SJCRH30 (cell line): Measurements from ENCODE around the gene DNAH1. TPM values are rescaled to one million over a fixed set of nuclear protein-coding genes. Genes with fewer than 3 reads are reported as not detected.

ENCODE experiments used
- DNase-seq, 2 experiments: peaks; one replicate each; pipeline ENCODE4 v3.0.0-alpha.2; 2015 to 2020
- H3K27ac ChIP-seq: fragments of 250-450 bp; sonication (Bioruptor Pico); 2 replicates; pipeline ENCODE4 v1.5.1; 2020; ENCODE audit warnings: mild to moderate bottlenecking, moderate library complexity
- H3K27me3 ChIP-seq: fragments of 250-450 bp; sonication (Bioruptor Pico); 2 replicates; pipeline ENCODE4 v1.5.1; 2020; ENCODE audit warnings: mild to moderate bottlenecking, moderate library complexity
- H3K36me3 ChIP-seq: fragments of 250-450 bp; sonication (Bioruptor Pico); 2 replicates; pipeline ENCODE4 v1.5.1; 2020; ENCODE audit warnings: mild to moderate bottlenecking, moderate library complexity
- H3K4me1 ChIP-seq: fragments of 250-450 bp; sonication (Bioruptor Pico); 2 replicates; pipeline ENCODE4 v1.5.1; 2020; ENCODE audit warnings: mild to moderate bottlenecking, moderate library complexity
- H3K4me3 ChIP-seq: fragments of 250-450 bp; sonication (Bioruptor Pico); 2 replicates; pipeline ENCODE4 v1.5.1; 2020; ENCODE audit warnings: mild to moderate bottlenecking, moderate library complexity
- H3K9me3 ChIP-seq: fragments of 250-450 bp; sonication (Bioruptor Pico); replicated peaks from 2 replicates; pipeline ENCODE4 v1.5.1; 2020; ENCODE audit warnings: mild to moderate bottlenecking, moderate library complexity
- total RNA-seq: library from RNA; depleted of rRNA; stranded (reverse); fragments of >200 nt; shearing (Covaris generic); gene quantifications from 2 replicates; pipeline ENCODE4 v1.2.3, GENCODE V29; 2014

DNAH1 gene
- total RNA-seq, 1 experiment from 2014 or later: 0.14 TPM

DNA sequence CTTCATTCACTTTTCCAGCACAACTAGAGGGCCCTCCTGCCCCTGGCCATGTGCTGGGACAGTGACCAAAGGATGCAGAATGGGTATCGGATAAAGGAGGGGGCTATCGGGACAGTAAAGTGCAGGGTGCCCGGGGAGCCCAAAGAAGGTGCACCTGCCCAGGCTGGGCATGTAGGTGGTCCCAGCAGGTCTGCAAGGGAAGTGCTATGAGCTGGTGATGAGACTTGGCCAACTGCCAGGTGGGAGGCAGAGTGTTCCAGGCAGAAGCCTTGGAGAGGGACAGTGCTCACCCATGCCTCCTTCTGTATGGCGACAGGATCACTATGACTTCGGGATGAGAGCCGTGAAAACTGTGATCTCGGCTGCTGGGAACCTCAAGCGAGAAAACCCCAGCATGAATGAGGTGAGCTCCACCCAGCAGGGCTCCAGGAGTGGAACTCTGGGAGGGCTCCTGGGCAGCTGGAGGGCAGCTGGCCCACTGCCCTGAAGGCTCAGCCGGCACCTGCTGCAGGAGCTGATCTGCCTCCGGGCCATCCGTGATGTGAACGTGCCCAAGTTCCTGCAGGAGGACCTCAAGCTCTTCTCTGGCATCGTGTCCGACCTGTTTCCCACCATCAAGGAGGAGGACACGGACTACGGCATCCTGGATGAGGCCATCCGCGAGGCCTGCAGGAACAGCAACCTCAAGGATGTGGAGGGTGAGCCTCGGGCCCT lies 48.4 kb downstream of the DNAH1 start:
- Histone ChIP-seq H3K36me3 (no peaks in the 10 kb centered on the region), H3K27ac (no peak overlapping the region), H3K9me3 (no peaks in the 10 kb centered on the region), H3K4me3 (no peak overlapping the region), H3K4me1 (no peaks in the 10 kb centered on the region), H3K27me3 (peaks cover 4% of the 10 kb centered on the region; the same call in 1 of the 2 replicates)
- DNase-seq: peak in 1 of 2 experiments; percentile 19

DNA sequence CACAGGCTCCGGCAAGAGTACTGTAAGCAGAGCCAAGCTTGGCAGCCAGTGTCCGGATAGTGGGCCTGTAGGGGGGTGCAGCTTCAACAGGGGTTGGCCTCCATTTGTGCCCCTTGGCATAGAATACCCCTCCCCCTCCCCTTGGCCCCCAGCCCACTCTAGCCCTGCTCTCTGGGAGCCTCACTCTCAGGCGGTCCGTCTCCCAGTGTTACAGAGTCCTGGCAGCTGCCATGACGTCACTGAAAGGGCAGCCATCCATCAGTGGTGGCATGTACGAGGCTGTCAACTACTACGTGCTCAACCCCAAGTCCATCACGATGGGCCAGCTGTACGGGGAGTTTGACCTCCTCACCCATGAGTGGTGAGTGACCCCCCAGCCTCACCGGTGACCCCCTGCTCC lies 50.4 kb downstream of the DNAH1 start:
- DNase-seq: no peak
- Histone ChIP-seq H3K27me3 (0 out of 2 replicates have a peak, but pooled peaks cover 3% of the 10 kb centered on the region), H3K27ac (no peak overlapping the region), H3K36me3 (no peaks in the 10 kb centered on the region), H3K4me3 (no peak overlapping the region), H3K9me3 (no peaks in the 10 kb centered on the region), H3K4me1 (peaks cover 5% of the 10 kb centered on the region)

DNA sequence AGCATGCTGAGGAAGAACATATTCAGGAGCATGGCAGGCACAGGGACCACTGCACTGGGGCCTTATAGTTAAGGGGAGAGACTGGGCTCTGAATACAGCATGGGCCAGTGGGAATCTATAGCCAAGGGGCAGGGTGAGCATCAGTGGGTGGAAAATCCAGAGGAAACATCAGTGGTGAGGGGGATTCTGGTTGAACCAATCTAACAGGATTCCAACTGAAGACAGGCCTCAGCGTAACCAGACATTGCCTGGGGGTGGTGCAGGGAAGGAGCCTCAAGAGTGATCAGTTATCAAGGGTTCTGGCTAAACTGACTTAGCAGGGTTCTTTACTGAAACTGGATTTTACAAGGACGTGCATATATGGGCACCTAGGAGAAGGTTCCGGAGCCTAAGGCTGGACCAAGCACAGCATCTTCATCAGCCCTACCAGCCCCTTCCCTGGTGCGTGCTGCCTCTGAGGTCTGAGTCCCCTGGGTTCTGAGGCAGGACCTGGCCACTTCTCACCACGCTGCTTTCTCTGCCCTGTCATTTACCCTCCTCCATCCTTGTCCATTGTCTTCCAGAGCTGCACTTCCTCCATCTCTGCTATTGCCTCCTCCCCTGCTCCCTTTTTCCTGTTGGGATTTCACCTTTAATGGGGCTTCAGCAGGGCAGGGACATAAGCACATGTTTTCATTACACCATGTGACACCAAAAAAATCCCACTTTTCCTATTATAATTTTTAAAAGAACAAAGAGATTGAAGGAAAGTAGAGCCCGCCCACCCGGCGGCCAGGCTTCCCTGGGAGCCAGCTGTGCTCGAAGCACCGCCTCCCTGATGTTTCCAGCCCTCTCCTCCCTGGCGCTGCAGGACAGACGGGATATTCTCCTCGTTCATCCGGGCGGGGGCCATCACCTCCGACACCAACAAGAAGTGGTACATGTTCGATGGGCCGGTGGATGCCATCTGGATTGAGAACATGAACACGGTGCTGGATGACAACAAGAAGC lies 52.1 kb downstream of the DNAH1 start:
- H3K4me3 ChIP-seq: no peak overlapping the region
- no peaks in the 10 kb centered on the region for H3K9me3 ChIP-seq
- H3K27me3 ChIP-seq: 0 out of 2 replicates have a peak, but pooled peaks cover 3% of the 10 kb centered on the region
- no peak overlapping the region for H3K27ac ChIP-seq
- peaks cover 5% of the 10 kb centered on the region for H3K4me1 ChIP-seq
- peak in 1 of 2 experiments; percentile 18 for DNase-seq
- H3K36me3 ChIP-seq: no peaks in the 10 kb centered on the region

DNA sequence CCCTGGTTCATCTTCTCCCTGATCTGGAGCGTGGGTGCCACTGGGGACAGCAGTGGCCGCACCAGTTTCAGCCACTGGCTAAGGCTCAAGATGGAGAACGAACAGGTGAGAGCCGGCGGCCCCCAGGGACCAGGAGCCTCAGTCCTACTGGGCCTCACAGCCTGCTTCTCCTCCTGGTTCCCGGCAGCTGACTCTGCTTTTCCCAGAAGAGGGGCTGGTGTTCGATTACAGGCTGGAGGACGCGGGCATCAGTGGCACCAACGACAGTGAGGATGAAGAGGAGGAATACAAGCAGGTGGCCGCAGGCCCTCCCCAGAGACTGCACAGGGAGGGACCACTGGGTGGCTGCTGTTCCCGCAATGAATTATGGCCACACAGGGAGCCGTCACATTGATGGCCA lies 54.4 kb downstream of the DNAH1 start:
- Histone ChIP-seq H3K27ac (no peak overlapping the region), H3K4me1 (peaks cover 5% of the 10 kb centered on the region)

DNA sequence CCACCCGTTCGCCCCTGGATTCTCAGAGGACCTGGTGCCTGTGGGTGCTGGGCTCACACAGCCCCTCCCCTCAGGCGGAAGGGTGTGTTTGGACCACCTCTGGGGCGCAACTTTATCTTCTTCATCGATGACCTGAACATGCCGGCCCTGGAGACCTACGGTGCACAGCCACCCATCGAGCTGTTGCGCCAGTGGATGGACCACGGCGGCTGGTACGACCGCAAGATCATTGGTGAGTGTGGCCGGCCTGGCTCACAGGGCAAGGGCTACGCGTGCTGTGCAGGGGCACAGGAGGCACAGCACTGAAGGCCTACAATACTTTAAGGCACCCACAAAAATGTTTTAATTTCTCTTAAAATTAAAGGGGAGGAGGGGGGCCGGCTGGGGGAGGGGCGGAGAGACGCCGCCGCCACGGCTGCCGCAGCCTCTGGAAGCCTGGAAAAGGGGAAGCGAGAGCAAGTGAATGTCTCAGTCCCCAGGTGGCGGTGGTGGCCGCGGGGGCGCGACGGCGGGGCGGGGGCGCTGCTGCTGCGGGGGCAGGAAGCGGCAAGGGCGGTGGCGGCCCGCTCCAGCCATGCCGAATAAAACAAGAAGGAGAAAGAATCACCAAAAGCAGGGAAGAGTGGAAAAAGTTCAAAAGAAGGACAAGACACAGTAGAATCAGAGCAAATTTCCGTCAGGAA lies 56.8 kb downstream of the DNAH1 start:
- peaks cover 10% of the 10 kb centered on the region for H3K27me3 ChIP-seq
- H3K4me3 ChIP-seq: no peak overlapping the region
- no peak overlapping the region for H3K27ac ChIP-seq
- H3K9me3 ChIP-seq: no peaks in the 10 kb centered on the region
- H3K36me3 ChIP-seq: no peaks in the 10 kb centered on the region
- H3K4me1 ChIP-seq: peaks cover 5% of the 10 kb centered on the region
- DNase-seq: no peak

More for the DNA sequence above, 54.4 kb downstream of the DNAH1 start:
- H3K27me3 ChIP-seq: peaks cover 10% of the 10 kb centered on the region
- H3K4me3 ChIP-seq: no peak overlapping the region
- H3K9me3 ChIP-seq: no peaks in the 10 kb centered on the region
- no peaks in the 10 kb centered on the region for H3K36me3 ChIP-seq
- peak; percentile 39 to 62 for DNase-seq

DNA sequence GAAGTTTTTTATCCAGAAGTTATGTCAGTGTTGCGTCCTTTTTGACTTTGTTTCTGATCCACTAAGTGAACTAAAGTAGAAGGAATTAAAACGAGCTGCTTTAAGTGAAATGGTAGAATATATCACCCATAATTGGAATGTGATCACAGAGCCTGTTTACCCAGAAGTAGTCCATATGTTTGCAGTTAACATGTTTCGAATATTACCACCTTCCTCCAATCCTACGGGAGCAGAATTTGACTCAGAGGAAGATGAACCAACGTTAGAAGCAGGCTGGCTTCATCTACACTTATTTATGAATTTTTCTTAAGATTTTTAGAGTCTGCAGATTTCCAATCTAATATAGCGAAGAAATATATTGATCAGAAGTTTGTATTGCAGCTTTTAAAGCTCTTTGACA lies 57.6 kb downstream of the DNAH1 start:
- Histone ChIP-seq H3K4me3 (no peak overlapping the region), H3K9me3 (no peaks in the 10 kb centered on the region), H3K27ac (no peak overlapping the region), H3K4me1 (peaks cover 5% of the 10 kb centered on the region), H3K27me3 (peaks cover 10% of the 10 kb centered on the region), H3K36me3 (no peaks in the 10 kb centered on the region)
- no peak for DNase-seq

DNA sequence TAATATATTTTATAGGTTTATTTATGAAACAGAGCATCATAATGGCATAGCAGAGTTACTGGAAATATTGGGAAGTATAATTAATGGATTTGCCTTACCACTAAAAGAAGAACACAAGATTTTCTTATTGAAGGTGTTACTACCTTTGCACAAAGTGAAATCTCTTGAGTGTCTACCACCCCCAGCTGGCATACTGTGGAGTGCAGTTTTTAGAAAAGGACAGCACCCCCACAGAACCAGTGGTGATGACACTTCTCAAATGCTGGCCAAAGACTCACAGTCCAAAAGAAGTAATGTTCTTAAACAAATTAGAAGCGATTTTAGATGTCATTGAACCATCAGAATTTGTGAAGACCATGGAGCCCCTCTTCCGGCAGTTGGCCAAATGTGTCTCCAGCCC lies 58.1 kb downstream of the DNAH1 start:
- Histone ChIP-seq H3K4me3 (no peak overlapping the region), H3K27ac (no peak overlapping the region), H3K9me3 (no peaks in the 10 kb centered on the region), H3K36me3 (no peaks in the 10 kb centered on the region), H3K27me3 (peaks cover 10% of the 10 kb centered on the region), H3K4me1 (peaks cover 5% of the 10 kb centered on the region)
- no peak for DNase-seq

DNA sequence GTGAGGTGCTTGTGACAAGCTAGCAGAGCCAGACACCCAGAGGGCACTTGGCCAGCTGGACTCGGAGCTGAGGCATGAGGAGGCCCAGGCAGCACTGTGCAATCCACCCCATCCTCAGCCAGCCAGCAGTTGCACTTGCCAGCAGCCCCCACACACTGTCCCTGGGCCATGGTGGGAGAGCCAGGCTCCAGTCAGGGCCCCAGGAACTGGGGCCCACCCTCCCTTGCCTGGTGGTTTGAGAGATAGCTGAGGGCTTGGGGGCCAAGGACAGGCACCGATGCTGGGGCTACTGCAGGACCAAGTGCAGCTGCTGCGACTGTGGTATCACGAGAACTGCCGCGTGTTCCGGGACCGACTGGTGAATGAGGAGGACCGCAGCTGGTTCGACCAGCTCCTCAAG lies 63.5 kb downstream of the DNAH1 start:
- Histone ChIP-seq H3K27me3 (no peaks in the 10 kb centered on the region), H3K36me3 (no peaks in the 10 kb centered on the region), H3K4me3 (no peak overlapping the region), H3K9me3 (no peaks in the 10 kb centered on the region), H3K27ac (no peak overlapping the region), H3K4me1 (no peaks in the 10 kb centered on the region)
- no peak for DNase-seq

DNA sequence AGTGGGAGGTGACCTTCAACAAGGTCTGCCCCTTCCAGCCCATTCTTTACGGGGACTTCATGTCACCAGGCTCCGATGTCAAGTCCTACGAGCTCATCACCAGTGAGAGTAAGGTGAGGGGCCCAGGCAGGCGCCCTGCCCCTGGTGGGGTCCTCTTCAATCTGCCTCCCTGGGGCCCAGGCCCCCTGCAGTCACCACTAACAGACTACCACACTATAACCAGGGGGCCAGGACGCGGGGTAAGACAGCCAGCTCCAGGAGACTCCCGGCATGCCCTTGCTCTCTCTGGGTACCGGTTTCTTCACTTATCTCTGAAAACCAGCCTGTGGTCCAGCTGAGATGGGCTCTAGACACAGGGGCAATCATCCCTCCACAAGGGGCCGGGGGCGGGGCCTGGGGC lies 63.9 kb downstream of the DNAH1 start:
- DNase-seq: no peak
- Histone ChIP-seq H3K4me3 (no peak overlapping the region), H3K27me3 (no peaks in the 10 kb centered on the region), H3K27ac (no peak overlapping the region), H3K36me3 (no peaks in the 10 kb centered on the region), H3K9me3 (no peaks in the 10 kb centered on the region), H3K4me1 (peaks cover 1% of the 10 kb centered on the region; the same call in 1 of the 2 replicates)

DNA sequence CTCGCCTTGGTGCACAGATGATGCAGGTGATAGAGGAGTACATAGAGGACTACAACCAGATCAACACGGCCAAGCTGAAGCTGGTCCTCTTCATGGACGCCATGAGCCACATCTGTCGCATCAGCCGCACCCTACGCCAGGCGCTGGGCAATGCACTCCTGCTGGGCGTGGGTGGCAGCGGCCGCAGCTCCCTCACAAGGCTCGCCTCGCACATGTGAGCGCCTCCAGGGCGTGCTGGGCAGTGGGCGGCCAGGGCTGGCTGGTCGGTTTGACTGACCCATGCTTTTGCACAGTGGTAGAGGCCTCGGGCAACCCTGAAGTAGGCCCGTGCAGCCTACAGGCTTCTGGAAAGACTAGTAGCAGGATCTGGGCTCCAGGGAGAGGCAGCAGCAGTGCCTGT lies 65.5 kb downstream of the DNAH1 start:
- no peak for DNase-seq
- Histone ChIP-seq H3K9me3 (no peaks in the 10 kb centered on the region), H3K4me3 (no peak overlapping the region), H3K27ac (no peak overlapping the region), H3K27me3 (no peaks in the 10 kb centered on the region), H3K36me3 (no peaks in the 10 kb centered on the region), H3K4me1 (peaks cover 2% of the 10 kb centered on the region; the same call in 1 of the 2 replicates)

DNA sequence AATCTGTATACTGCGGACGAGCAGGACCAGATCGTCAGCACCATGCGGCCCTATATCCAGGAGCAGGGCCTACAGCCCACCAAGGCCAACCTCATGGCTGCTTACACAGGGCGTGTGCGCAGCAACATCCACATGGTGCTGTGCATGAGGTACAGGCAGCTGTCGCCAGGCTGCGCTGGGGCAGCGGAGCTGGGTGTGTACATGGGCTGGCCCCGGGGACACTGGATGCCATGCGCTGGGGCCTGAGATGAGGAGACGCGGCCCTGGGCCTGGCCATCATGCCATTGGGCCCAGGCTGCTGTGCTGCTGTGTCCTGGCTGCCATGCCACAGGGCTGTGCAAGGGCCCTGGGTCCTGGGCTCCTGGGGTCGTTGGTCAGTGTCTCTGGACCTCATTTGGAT lies 67.3 kb downstream of the DNAH1 start:
- DNase-seq: no peak
- Histone ChIP-seq H3K9me3 (no peaks in the 10 kb centered on the region), H3K27ac (no peak overlapping the region), H3K36me3 (no peaks in the 10 kb centered on the region), H3K4me1 (peaks cover 2% of the 10 kb centered on the region; the same call in 1 of the 2 replicates), H3K4me3 (no peak overlapping the region), H3K27me3 (no peaks in the 10 kb centered on the region)

DNA sequence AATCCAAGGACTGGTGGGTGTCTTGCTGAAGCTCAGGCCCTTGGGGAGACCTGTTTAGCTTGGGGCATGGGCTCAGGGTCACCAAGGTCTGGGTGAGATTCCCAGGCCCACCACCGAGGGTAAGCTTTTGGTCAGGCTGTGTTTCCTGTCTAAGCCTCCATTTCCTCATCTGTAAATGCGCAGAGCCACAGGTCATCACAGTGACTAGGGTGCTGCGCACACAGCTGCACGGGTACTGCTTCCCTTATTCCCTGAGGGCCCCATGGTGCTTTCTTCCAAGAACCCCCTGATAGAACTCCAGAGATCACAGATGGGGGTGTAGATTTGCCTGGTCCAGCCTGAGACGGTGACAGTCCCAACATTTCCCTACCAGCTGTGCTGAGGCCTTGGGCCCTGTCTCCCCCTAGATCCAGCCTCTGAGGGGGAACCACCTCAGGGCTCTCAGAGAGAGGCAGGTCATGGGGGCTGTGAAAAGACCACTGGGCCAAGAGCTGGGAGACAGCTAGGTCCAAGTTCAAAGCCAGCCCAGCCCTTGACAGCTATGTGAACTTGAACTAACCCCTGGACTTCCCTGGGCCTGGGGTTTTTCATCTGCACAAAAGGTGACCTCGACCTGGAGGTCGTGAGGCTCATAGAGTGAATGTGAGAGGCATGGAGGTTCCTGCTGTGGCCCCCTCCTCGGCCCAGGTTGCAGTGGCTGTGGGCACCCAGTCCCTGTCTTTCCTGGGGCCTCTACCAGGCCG lies 68.1 kb downstream of the DNAH1 start:
- Histone ChIP-seq H3K27me3 (no peaks in the 10 kb centered on the region), H3K36me3 (no peaks in the 10 kb centered on the region), H3K27ac (no peak overlapping the region), H3K4me3 (no peak overlapping the region), H3K4me1 (peaks cover 2% of the 10 kb centered on the region; the same call in 1 of the 2 replicates), H3K9me3 (no peaks in the 10 kb centered on the region)
- no peak for DNase-seq

DNA sequence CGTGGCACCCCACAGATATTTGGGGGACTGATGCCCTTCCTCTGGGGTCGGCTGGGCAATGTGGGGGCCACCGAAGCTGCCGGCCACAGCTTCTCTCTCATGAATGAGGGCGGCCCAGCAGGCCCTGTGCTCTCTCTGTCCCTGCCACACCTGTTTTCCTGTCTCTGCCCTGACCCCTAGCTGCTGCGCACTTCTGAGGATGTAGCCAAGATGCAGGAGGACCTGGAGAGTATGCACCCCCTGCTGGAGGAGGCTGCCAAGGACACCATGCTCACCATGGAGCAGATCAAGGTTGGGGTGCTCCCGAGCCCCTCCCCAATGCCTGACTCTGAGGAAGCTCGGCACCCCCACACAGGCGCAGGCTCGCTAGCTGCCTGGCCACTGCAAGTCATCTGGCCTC lies 69.0 kb downstream of the DNAH1 start:
- H3K27me3 ChIP-seq: 0 out of 2 replicates have a peak, but pooled peaks cover 3% of the 10 kb centered on the region
- no peak overlapping the region for H3K4me3 ChIP-seq
- H3K4me1 ChIP-seq: peaks cover 2% of the 10 kb centered on the region; the same call in 1 of the 2 replicates
- no peak overlapping the region for H3K27ac ChIP-seq
- H3K36me3 ChIP-seq: no peaks in the 10 kb centered on the region
- DNase-seq: peak; percentile 68 to 74
- H3K9me3 ChIP-seq: no peaks in the 10 kb centered on the region

DNA sequence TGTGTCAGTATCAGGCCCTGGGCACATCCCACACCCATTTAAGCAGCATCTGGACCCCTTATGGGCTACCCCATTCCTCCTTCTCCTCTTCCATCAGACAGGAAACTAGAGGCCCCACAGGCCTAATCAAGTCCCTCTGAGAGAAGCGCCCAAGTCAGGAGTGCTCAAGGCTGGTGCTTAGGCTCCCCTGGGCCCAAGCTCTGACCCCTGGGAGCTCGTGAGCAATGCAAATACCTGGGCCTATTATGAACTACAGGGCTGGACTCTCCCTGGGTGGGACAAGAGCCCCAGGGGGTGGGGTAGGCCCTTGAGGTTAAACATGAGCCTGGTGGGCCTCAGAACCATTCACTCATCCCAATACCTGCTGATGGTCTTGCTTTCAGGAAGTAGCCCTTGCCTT lies 71.4 kb downstream of the DNAH1 start:
- H3K9me3 ChIP-seq: no peaks in the 10 kb centered on the region
- H3K4me1 ChIP-seq: peaks cover 2% of the 10 kb centered on the region; the same call in 1 of the 2 replicates
- no peaks in the 10 kb centered on the region for H3K36me3 ChIP-seq
- H3K27me3 ChIP-seq: 0 out of 2 replicates have a peak, but pooled peaks cover 3% of the 10 kb centered on the region
- no peak for DNase-seq
- no peak overlapping the region for H3K4me3 ChIP-seq
- H3K27ac ChIP-seq: no peak overlapping the region
